Measurements from ENCODE around the gene DNAJA2.
A peak's percentile ranks its signal among the peaks of the same experiment; 100 is the strongest.

The DNAJA2 gene

DNA sequence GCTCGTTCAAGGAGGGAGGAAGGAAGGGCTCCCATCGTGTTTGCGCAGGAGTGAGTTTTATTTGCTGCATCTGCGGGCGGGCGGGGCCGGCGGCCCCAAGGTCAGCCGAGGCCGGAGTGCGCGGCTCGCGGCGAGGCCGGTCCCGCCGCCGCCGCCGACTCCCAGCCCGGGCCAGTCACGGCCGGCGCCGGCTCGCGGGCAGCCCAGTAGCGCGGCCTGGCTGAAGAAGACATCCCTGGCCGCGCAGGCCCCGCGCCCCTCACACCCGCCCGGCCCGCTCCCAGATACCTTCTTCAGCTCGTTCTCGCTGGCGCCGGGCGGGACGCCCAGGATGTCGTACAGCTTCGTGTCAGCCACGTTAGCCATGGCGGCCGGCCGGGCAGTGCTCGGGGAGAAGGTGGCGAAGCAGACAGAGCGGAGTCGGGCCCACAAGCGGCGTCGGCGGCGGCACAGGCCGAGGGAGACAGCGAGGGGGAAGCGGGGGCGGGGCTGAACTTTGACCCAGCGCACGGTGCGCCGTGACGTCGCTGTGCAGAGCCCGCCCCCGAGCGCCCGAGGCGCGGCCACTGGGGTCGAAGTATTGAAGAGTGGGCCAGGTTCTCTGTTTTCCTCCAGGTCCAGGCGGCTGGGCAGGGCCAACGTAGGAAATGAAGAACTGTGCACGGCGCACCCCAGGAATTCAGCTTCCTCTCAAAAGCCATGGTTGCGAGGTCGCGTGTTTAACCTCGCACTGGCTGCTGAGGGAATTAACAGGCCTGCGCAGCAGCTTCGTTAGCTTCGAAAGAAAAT, at the start of gene DNAJA2:
Gene DNAJA2 (minus strand): TSS at position 468 of the 789 bp plus-strand sequence. CDS start 102 bp downstream, at position 366.
- Histone ChIP-seq H3K36me3 (ENCODE audit: insufficient read depth, low read length) (peaks cover 19% of the 10 kb centered on the region; the same call in 1 of the 2 replicates), H3K27me3 (ENCODE audit: insufficient read depth, low read length, poor library complexity, severe bottlenecking) (no peaks in the 10 kb centered on the region), H3K79me2 (ENCODE audit: insufficient read depth, low read length) (peaks cover 59% of the 10 kb centered on the region), H3K9ac (ENCODE audit: low read depth, low read length, poor library complexity, severe bottlenecking) (peak within 1 kb of the TSS; percentile 88), H3K9me2 (replicated peaks; ENCODE audit: low read depth, low read length) (no peaks in the 10 kb centered on the region), H3K4me2 (ENCODE audit: low read depth, low read length, poor library complexity, severe bottlenecking) (peak within 1 kb of the TSS; percentile 97), H2AFZ (ENCODE audit: low read length) (peak within 1 kb of the TSS; percentile 78), H3K9me3 (ENCODE audit: insufficient read depth, low read depth, low read length) (no peaks in the 10 kb centered on the region), H4K20me1 (ENCODE audit: insufficient read depth, low read length, poor library complexity, severe bottlenecking) (peaks cover 42% of the 10 kb centered on the region), H3K4me1 (ENCODE audit: insufficient read depth, low read length, poor library complexity, severe bottlenecking) (peaks cover 40% of the 10 kb centered on the region), H3K4me3 (ENCODE audit: low read length, poor library complexity, severe bottlenecking) (peak within 1 kb of the TSS; percentile 94), H3F3A (ENCODE audit: low read depth) (no peaks in the 10 kb centered on the region)
- TF ChIP-seq EZH2phosphoT487 (IDR thresholded peaks at IDR 0.05; ENCODE audit: borderline replicate concordance) = no peak
- TF ChIP-seq, protein P1, sequence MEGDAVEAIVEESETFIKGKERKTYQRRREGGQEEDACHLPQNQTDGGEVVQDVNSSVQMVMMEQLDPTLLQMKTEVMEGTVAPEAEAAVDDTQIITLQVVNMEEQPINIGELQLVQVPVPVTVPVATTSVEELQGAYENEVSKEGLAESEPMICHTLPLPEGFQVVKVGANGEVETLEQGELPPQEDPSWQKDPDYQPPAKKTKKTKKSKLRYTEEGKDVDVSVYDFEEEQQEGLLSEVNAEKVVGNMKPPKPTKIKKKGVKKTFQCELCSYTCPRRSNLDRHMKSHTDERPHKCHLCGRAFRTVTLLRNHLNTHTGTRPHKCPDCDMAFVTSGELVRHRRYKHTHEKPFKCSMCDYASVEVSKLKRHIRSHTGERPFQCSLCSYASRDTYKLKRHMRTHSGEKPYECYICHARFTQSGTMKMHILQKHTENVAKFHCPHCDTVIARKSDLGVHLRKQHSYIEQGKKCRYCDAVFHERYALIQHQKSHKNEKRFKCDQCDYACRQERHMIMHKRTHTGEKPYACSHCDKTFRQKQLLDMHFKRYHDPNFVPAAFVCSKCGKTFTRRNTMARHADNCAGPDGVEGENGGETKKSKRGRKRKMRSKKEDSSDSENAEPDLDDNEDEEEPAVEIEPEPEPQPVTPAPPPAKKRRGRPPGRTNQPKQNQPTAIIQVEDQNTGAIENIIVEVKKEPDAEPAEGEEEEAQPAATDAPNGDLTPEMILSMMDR (conservative IDR thresholded peaks at IDR 0.05; ENCODE audit: low read length) = no peak

DNA sequence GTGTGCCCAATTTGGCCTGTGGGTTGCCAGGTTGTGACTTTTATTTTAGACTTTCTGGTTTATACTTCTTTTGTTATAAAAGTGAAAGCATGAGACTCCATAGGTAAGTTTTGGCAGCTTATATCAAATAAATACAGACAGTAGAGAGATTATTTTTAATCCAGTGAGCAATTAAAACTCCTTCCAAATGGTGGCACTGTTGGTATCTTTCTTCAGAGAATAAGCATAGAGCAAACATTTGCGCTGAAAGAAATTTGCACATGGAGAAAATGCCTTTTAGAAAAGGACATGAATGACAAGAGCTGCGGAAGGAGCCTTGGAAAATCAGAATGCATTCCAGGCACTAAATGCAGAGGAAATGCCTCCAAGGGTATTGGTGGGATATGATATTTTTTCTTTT, 46.1 kb upstream of the DNAJA2 start:
- no peak overlapping the region for H2AFZ ChIP-seq (ENCODE audit: low read length)
- no peak overlapping the region for H3K4me2 ChIP-seq (ENCODE audit: low read depth, low read length, poor library complexity, severe bottlenecking)
- H3K36me3 ChIP-seq (ENCODE audit: insufficient read depth, low read length) = no peaks in the 10 kb centered on the region
- no peaks in the 10 kb centered on the region for H3K9me3 ChIP-seq (ENCODE audit: insufficient read depth, low read depth, low read length)
- no peaks in the 10 kb centered on the region for H3K27me3 ChIP-seq (ENCODE audit: insufficient read depth, low read length, poor library complexity, severe bottlenecking)
- H3F3A ChIP-seq (ENCODE audit: low read depth) = no peaks in the 10 kb centered on the region
- no peaks in the 10 kb centered on the region for H4K20me1 ChIP-seq (ENCODE audit: insufficient read depth, low read length, poor library complexity, severe bottlenecking)
- H3K9ac ChIP-seq (ENCODE audit: low read depth, low read length, poor library complexity, severe bottlenecking) = no peak overlapping the region
- no peaks in the 10 kb centered on the region for H3K9me2 ChIP-seq (replicated peaks; ENCODE audit: low read depth, low read length)
- no peaks in the 10 kb centered on the region for H3K79me2 ChIP-seq (ENCODE audit: insufficient read depth, low read length)
- TF ChIP-seq, protein P1 (conservative IDR thresholded peaks at IDR 0.05; ENCODE audit: low read length) = peak; percentile 62
- no peak for TF ChIP-seq EZH2phosphoT487 (IDR thresholded peaks at IDR 0.05; ENCODE audit: borderline replicate concordance)
- H3K4me1 ChIP-seq (ENCODE audit: insufficient read depth, low read length, poor library complexity, severe bottlenecking) = peaks cover 22% of the 10 kb centered on the region
- H3K4me3 ChIP-seq (ENCODE audit: low read length, poor library complexity, severe bottlenecking) = no peak overlapping the region

DNA sequence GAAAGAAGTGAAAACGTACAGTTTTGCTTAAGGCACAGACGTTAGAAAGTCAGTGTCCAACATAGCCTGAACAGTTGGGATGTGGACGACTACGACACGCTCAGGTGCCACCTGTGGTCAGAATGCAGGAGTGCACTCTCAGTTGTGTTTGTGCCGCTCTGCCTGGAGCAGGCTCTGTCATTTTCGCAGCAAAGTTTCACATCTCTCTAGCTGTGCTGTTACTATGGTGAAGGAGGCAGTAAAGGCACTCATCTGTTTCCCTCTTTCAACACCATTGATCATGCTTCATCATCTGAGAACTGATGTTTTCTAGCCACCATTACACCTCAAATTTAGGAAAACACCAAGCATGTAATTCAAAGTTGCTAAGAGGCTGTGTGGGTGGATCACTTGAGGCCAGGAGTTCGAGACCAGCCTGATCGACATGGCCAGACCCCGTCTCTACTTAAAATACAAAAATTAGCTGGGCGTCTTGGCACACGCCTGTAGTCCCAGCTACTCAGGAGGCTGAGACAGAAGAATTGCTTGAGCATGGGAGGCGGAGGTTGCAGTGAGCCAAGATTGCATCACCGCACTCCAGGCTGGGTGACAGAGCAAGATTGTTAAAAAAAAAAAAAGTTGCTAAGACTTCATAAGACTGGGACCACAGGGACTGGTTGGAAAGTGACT, 44.9 kb upstream of the DNAJA2 start:
- Histone ChIP-seq H2AFZ (ENCODE audit: low read length) (no peak overlapping the region), H4K20me1 (ENCODE audit: insufficient read depth, low read length, poor library complexity, severe bottlenecking) (no peaks in the 10 kb centered on the region), H3K9me3 (ENCODE audit: insufficient read depth, low read depth, low read length) (no peaks in the 10 kb centered on the region), H3K36me3 (ENCODE audit: insufficient read depth, low read length) (no peaks in the 10 kb centered on the region), H3K9me2 (replicated peaks; ENCODE audit: low read depth, low read length) (no peaks in the 10 kb centered on the region), H3K4me1 (ENCODE audit: insufficient read depth, low read length, poor library complexity, severe bottlenecking) (peaks cover 22% of the 10 kb centered on the region), H3K9ac (ENCODE audit: low read depth, low read length, poor library complexity, severe bottlenecking) (no peak overlapping the region), H3K27me3 (ENCODE audit: insufficient read depth, low read length, poor library complexity, severe bottlenecking) (no peaks in the 10 kb centered on the region), H3K4me3 (ENCODE audit: low read length, poor library complexity, severe bottlenecking) (no peak overlapping the region), H3K79me2 (ENCODE audit: insufficient read depth, low read length) (no peaks in the 10 kb centered on the region), H3F3A (ENCODE audit: low read depth) (no peaks in the 10 kb centered on the region), H3K4me2 (ENCODE audit: low read depth, low read length, poor library complexity, severe bottlenecking) (no peak overlapping the region)
- TF ChIP-seq, protein P1 (conservative IDR thresholded peaks at IDR 0.05; ENCODE audit: low read length) = peak; percentile 58
- no peak for TF ChIP-seq EZH2phosphoT487 (IDR thresholded peaks at IDR 0.05; ENCODE audit: borderline replicate concordance)

Measured in Loucy (cell line).